ENCODE data around the gene PCBP2.
A peak's percentile ranks its signal among the peaks of the same experiment; 100 is the strongest.

Gene PCBP2

DNA sequence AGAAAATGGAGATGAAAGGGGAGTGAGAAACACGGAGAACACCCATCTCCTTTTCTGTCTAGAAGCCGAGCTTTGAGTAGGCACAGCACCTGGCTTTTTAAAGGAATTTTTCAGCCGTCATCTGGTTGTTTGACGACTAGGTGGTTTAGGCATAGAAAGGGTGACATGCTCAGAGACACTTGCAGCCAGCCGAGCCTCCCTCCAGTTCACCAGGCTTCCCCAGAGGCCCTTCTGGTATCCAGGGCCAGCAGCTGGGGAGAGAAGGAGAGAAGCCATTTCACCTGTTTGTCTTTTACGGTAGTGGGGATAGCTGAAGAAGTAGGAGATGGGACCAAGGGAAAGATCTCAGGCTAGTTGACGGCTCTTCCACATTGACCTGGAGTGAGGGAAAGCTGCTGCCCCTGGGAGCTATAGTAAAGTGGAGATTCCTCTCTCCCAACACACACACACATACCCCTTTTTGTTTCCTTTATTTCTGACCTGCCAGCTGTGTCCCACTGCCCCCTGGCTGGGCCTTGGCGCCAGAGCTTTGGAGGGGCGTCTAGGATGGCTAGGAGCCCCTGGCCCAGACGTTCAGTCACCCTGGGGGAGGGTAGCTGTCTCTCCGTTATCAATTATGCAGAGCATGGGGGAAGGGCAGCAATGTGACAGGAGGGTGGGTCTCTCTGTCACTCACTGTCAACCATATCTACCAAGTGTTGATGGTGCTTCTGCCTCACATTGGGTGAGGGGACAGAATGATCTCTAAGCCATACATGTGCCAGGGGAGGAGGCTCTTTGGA is 41.9 kb downstream of the PCBP2 start:
- no peak for DNase-seq (ENCODE audit: low spot score)

- peak; percentile 64 for DNase-seq (ENCODE audit: low spot score)
Observed at GRCh38 chr12:53495903-53496751, 44.2 kb downstream of the PCBP2 start.

- DNase-seq (ENCODE audit: low spot score), result no peak
Observed at GRCh38 chr12:53496752-53497032, 44.8 kb downstream of the PCBP2 start.

DNA sequence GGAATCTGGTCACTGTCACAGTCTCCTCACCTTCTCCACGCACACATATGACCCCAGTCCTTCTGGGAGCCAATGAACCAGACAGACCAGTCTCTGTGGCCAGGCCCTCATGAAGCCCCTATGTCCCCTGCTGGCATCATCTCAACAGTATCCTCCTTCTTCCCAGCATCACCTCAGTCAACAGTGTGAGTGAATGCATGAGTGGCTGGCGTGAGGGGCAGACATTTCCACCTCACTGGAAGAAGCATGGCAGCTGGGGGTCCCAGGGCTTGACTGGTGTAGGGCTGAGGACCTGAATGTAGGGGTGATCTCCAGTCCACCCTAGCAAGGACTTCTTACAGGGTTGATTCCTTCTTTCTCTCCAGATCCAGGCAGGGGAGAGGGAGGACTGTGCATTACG is 45.6 kb downstream of the PCBP2 start:
- no peak for DNase-seq (ENCODE audit: low spot score)

- no peak for DNase-seq (ENCODE audit: low spot score)
Observed at GRCh38 chr12:53498235-53498630, 46.3 kb downstream of the PCBP2 start.

DNA sequence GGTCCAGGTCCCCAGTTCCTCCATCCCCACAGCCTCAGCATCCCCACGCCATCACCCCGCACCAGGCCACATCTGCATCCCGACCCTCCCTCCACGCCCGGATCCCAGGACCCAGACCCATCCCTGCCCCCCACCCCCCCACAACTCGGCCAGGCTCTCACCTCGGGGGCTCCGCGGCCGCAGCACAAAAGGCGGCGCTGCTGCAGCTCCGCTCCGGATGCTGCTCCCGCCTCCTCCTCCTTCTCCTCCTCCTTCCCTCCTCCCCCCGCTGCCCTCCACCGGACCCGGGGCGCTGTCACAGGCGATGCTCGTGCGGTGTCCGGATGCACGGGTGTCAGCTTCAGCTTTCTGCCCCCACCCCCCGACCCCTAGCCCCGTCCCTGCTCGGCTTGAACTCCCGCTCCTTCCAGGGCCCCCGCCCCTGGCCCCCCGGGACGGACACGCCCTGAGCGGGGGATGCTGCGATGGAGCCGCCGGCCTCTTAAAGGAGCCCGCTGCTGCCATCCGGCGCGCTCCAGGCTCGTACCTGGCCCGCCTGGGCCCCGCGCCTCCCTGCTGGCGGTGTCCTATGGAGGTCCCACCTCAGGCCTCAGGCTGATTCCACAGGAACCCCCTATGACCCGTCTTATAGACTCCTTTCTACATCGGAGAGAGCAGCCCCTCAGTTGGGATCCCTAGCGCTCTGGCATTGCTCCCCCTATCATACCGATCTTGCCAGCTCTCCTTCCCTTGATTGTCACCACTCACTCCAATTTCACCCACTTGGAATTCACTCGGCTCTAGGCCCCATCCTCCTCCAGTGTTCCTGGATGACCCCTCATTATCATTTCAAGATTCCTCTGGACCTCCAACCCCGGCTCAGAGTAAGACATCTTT is 47.6 kb downstream of the PCBP2 start, which contains the start of gene MAP3K12:
Gene MAP3K12 (minus strand): TSS at position 193 of the 876 bp plus-strand sequence. CDS start 12,067 bp downstream, outside the sequence.
- DNase-seq (ENCODE audit: low spot score), result peak; percentile 87

GRCh38 chr12:53500142-53500775 is 48.4 kb downstream of the PCBP2 start:
- peak; percentile 52 for DNase-seq (ENCODE audit: low spot score)

DNA sequence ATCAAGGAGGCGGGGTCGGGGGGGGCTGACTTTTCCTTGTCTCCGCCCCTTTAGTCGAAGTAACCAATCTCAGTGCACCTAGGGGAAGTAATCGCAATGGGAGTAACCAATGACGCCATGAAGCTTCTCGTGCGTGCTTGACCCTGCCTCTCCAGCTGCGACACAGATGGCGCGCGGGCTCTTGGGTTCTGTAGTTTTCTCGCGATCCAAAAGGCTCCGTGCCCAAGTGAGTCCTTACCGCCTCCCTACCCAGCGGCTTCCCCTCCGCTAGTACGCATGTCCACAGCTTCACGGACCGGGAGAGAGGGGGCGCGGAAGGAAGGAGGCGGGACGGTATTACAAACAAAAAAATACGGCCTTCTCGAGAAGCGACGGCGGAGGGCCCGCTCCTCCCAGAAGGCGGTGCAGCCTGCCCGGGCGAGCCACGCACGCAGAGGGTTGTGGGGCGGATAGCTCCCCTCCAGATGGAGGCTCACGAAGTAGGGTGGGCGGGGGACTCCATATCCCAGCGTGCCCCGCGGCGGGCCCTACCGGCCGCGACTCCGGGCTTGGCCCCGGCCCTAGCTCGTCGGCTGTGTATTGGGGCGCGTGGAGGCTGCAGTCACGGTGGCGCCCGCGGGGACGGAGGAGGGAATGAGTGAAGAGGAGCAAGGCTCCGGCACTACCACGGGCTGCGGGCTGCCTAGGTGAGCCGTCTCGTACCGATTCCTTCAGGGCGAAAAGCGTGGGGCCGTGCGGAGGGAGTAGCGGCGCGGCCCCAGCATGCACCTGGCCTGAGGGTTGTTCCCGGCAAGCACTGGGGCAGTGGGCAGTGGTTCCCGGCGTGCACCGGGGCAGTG is 49.1 kb downstream of the PCBP2 start, which contains the start of gene TARBP2:
Gene TARBP2 (plus strand): TSS at position 508 of the 839 bp plus-strand sequence. CDS start 126 bp downstream, at position 634.
- DNase-seq (ENCODE audit: low spot score), result peak; percentile 100

GRCh38 chr12:53501615-53502181 is 49.8 kb downstream of the PCBP2 start:
- no peak for DNase-seq (ENCODE audit: low spot score)

- no peak for DNase-seq (ENCODE audit: low spot score)
Observed at GRCh38 chr12:53502331-53502730, 50.4 kb downstream of the PCBP2 start.

- DNase-seq (ENCODE audit: low spot score), result no peak
Observed at GRCh38 chr12:53502983-53503728, 51.3 kb downstream of the PCBP2 start.

GRCh38 chr12:53504004-53504920 is 52.4 kb downstream of the PCBP2 start:
- no peak for DNase-seq (ENCODE audit: low spot score)

- DNase-seq (ENCODE audit: low spot score), result no peak
Observed at GRCh38 chr12:53505086-53505485, 53.2 kb downstream of the PCBP2 start.

GRCh38 chr12:53505555-53506449 is 53.9 kb downstream of the PCBP2 start:
- no peak for DNase-seq (ENCODE audit: low spot score)

DNA sequence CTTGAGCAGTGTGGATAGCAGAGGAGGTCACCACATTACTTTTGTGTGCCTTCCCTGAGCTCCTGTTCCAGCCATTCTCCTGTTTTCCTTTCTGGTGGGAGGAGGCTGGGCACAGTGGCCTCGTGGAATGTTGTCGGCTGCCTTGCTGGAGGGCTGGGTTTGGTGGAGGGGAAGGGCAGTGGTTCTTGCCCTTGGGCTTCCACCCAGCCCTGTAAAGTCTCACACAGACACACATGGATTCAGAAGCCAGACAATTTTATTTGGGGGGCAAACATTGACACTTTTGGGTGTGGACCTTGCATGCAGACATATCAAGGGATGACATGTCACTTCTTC is 54.5 kb downstream of the PCBP2 start:
- no peak for DNase-seq (ENCODE audit: low spot score)

GRCh38 chr12:53506881-53507602 is 55.1 kb downstream of the PCBP2 start, which contains the start of gene NPFF:
NPFF (minus strand) TSS chr12:53507484; CDS start chr12:53507474, 10 bp downstream.
- no peak for DNase-seq (ENCODE audit: low spot score)

- no peak for DNase-seq (ENCODE audit: low spot score)
Observed at GRCh38 chr12:53507603-53507885, 55.6 kb downstream of the PCBP2 start.

Data from Ammon's horn (tissue), 1 donor.